DLD1 (cell line): Measurements from ENCODE around the gene CDYL2.

Source experiments
- in situ Hi-C: cut with HindIII; loops from 2 replicates; pipeline ENCODE4 v1.10.0; 2017; ENCODE audit warnings: low sequenced_read_pairs

CDYL2 gene

DNA sequence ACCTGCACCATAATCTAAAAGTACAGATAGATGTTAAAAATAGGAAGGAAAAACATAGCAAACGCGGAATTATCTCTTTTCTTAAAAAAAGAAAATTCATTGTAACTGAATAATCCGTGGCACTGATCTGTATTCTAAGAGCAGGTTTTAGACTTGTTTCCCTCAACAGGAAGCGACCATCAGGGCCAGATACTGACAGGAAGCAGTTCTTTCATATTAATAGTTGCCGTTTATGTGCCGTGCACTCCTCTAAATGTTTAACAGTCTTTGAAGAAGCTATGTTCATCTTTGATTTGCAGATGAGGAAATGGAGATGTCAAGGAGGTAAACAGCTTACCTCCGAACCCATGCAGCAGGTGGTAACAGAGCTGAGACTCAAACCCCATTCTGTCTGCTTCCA lies 240.0 kb downstream of the CDYL2 start:
- in situ Hi-C loops = no loop called here

GRCh38 chr16:80563066-80563465 lies 241.3 kb downstream of the CDYL2 start:
- in situ Hi-C loops = no loop called here

- in situ Hi-C loops = no loop called here
Measured at GRCh38 chr16:80559369-80559768, 245.0 kb downstream of the CDYL2 start.

GRCh38 chr16:80557037-80557436 lies 247.4 kb downstream of the CDYL2 start:
- in situ Hi-C loops = no loop called here

DNA sequence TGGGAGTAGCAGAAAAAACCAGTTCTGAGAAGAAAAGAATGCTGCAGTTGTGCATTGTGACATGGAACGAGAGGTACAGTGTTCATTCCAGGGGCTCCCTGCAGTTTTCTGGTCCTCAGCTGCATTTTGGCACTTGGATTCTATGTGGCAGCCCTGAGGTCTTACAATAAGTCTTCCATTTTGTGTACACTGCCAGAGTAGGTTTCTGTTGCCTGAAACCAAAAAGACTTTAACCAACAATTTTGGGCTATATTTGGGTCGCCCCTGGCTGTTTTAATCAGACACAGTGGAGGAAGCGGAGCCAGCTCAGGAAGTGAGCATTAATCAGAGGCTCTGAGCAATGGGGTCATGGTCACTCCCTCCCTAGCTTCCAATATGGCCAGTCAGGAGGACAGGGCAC lies 247.9 kb downstream of the CDYL2 start:
- in situ Hi-C loops = no loop called here

DNA sequence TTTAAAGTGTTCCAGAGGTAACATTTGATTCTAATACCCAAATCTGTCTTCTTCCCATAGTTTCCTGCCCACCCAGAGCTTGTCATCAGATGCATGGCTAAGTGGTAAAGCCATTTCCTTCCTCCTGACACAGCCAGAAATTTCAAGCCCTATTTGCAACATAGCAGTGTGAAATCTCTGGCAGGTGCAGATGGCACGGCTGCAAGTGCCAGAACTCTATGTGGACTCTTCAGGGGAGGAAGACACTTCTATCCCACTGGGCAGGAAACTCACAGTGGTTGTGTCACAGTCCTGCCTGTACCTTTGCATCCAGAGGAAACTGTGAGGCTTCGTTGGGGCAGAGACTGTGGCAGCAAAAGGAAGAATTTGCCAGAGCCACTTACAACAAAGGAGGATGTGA lies 250.4 kb downstream of the CDYL2 start:
- in situ Hi-C loops = no loop called here

GRCh38 chr16:80552277-80552676 lies 252.1 kb downstream of the CDYL2 start:
- in situ Hi-C loops = no loop called here
